HFFc6 (cell line): ENCODE data around the gene SLC25A33. TPM values are rescaled to one million over a fixed set of nuclear protein-coding genes. Genes with fewer than 3 reads are reported as not detected.
"Not testable (repeated sequence)": the region's sequence is repeated elsewhere in the genome, so short reads cannot be mapped to it uniquely, and the experiment has no call there.

Source experiments
- DNase-seq: peaks from one replicate; pipeline ENCODE4 v3.0.0-alpha.2; 2018
- H3K27ac Mint-ChIP-seq: 2 replicates; pipeline ENCODE4 v1.8.0; 2020; ENCODE audit warnings: mild to moderate bottlenecking, mixed read lengths
- H3K27me3 Mint-ChIP-seq: 2 replicates; pipeline ENCODE4 v1.8.0; 2021; ENCODE audit warnings: mild to moderate bottlenecking, moderate library complexity, mixed read lengths; ENCODE audit not compliant: insufficient read depth
- H3K36me3 Mint-ChIP-seq: 2 replicates; pipeline ENCODE4 v1.8.0; 2021; ENCODE audit warnings: low read depth, mixed read lengths
- H3K4me1 Mint-ChIP-seq: 2 replicates; pipeline ENCODE4 v1.8.0; 2020; ENCODE audit warnings: low read depth, mixed read lengths
- H3K4me3 Mint-ChIP-seq: 2 replicates; pipeline ENCODE4 v1.8.0; 2020; ENCODE audit warnings: mild to moderate bottlenecking, moderate library complexity, mixed read lengths
- H3K9me3 Mint-ChIP-seq: 2 replicates; pipeline ENCODE4 v1.8.0; 2020; ENCODE audit warnings: mild to moderate bottlenecking, mixed read lengths
- CTCF ChIP-seq: fragments of 200-600 bp; sonication (generic); IDR thresholded peaks from 2 replicates; pipeline ENCODE4 v1.5.0; 2021; ENCODE audit warnings: antibody characterized with exemption, mild to moderate bottlenecking
- total RNA-seq, 6 experiments: library from RNA; stranded (reverse); fragmentation: NEBNext Ultra II Directional; extraction: Animal tissue kit (Norgen Biotek cat#: 25700); gene quantifications; 2 replicates in 1 of 6; 3 replicates in 5 of 6; pipeline ENCODE4 v1.2.3, GENCODE V29; 2021

The SLC25A33 gene
- total RNA-seq, 6 experiments from 2014 or later, result 3.3 to 4.7 (median 4.0) TPM

- Mint-ChIP-seq H3K27me3 (no peaks in the 10 kb centered on the region), H3K9me3 (no peaks in the 10 kb centered on the region), H3K36me3 (peaks cover 11% of the 10 kb centered on the region), H3K4me1 (peaks cover 14% of the 10 kb centered on the region), H3K4me3 (no peak overlapping the region), H3K27ac (no peak overlapping the region)
- no peak for DNase-seq
- no peak for TF ChIP-seq CTCF
Observed at GRCh38 chr1:9555942-9556341, 16.7 kb downstream of the SLC25A33 start.

GRCh38 chr1:9557624-9558023 lies 18.4 kb downstream of the SLC25A33 start:
- Mint-ChIP-seq H3K36me3 (peaks cover 17% of the 10 kb centered on the region), H3K9me3 (no peaks in the 10 kb centered on the region), H3K27me3 (no peaks in the 10 kb centered on the region), H3K4me1 (peaks cover 23% of the 10 kb centered on the region), H3K4me3 (no peak overlapping the region), H3K27ac (no peak overlapping the region)
- no peak for TF ChIP-seq CTCF
- no peak for DNase-seq

- DNase-seq, result no peak
- TF ChIP-seq CTCF, result no peak
- Mint-ChIP-seq H3K27ac (no peak overlapping the region), H3K36me3 (peaks cover 17% of the 10 kb centered on the region), H3K9me3 (no peaks in the 10 kb centered on the region), H3K4me1 (peaks cover 23% of the 10 kb centered on the region), H3K27me3 (no peaks in the 10 kb centered on the region), H3K4me3 (no peak overlapping the region)
Observed at GRCh38 chr1:9558271-9558945, 19.1 kb downstream of the SLC25A33 start.

- Mint-ChIP-seq H3K9me3 (no peaks in the 10 kb centered on the region), H3K4me1 (peaks cover 23% of the 10 kb centered on the region), H3K4me3 (no peak overlapping the region), H3K27ac (no peak overlapping the region), H3K27me3 (no peaks in the 10 kb centered on the region), H3K36me3 (peaks cover 21% of the 10 kb centered on the region)
- no peak for DNase-seq
- no peak for TF ChIP-seq CTCF
Observed at GRCh38 chr1:9558946-9559545, 19.8 kb downstream of the SLC25A33 start.

- Mint-ChIP-seq H3K36me3 (peaks cover 22% of the 10 kb centered on the region), H3K9me3 (no peaks in the 10 kb centered on the region), H3K27ac (no peak overlapping the region), H3K4me3 (no peak overlapping the region), H3K27me3 (no peaks in the 10 kb centered on the region), H3K4me1 (peaks cover 22% of the 10 kb centered on the region)
- no peak for DNase-seq
- TF ChIP-seq CTCF, result no peak
Observed at GRCh38 chr1:9559673-9560072, 20.4 kb downstream of the SLC25A33 start.

GRCh38 chr1:9560090-9560489 lies 20.8 kb downstream of the SLC25A33 start:
- H3K4me3 Mint-ChIP-seq, DNase-seq, H3K9me3 Mint-ChIP-seq, H3K27me3 Mint-ChIP-seq, H3K27ac Mint-ChIP-seq: not testable (repeated sequence)
- H3K4me1 Mint-ChIP-seq, result peaks cover 18% of the 10 kb centered on the region
- peaks cover 21% of the 10 kb centered on the region for H3K36me3 Mint-ChIP-seq
